HepG2 (cell line): ENCODE data around the gene TOX4. TPM values are rescaled to one million over a fixed set of nuclear protein-coding genes. Genes with fewer than 3 reads are reported as not detected.
A peak's percentile ranks its signal among the peaks of the same experiment; 100 is the strongest.

ENCODE experiments used
- ATAC-seq: fragments of 200-7000 bp; cut with Tn5 transposase; 3 replicates; pipeline ENCODE4 v1.9.1; 2020; ENCODE audit warnings: mild to moderate bottlenecking, moderate library complexity
- BruUV-seq: library from RNA; stranded (reverse); fragments of 400-500 nt; replicated peaks from 2 replicates; lab custom pipeline; 2021; lab: Mats Ljungman, UMichigan
- CTCF ChIA-PET: fragments of 300-600 bp; formaldehyde crosslinking; extraction: SDS; loops from one replicate; lab custom pipeline; 2021; ENCODE audit warnings: low total read pairs, inconsistent platforms, low intra/inter-chr PET ratio; lab: Yijun Ruan, JAX
- POLR2A ChIA-PET: fragments of 350-600 bp; sonication (Branson Sonifier 250); formaldehyde crosslinking; loops from one replicate; lab custom pipeline; 2020; ENCODE audit warnings: antibody characterized with exemption, inconsistent platforms; lab: Yijun Ruan, JAX
- DNase-seq: peaks from one replicate; pipeline ENCODE4 v3.0.0-alpha.2; 2015; ENCODE audit warnings: low spot score
- FAIRE-seq: peaks from 3 replicates; lab custom pipeline; 2011; peaks lifted over from hg19 to GRCh38; lab: Jason Lieb, UNC
- H2AFZ ChIP-seq: one replicate; pipeline ENCODE4 v1.6.1; 2011; ENCODE audit warnings: low read length, inconsistent platforms
- H3K27ac ChIP-seq: fragments of 300-600 bp; 3 replicates; pipeline ENCODE4 v1.8.0; 2011; ENCODE audit warnings: mixed run types, mild to moderate bottlenecking, mixed read lengths, low read length, inconsistent platforms; ENCODE audit not compliant: insufficient read depth; ENCODE audit errors: extremely low read length
- H3K27me3 ChIP-seq, 2 experiments: fragments of 200-600 bp in 1 of 2; 2 replicates in 1 of 2; 3 replicates in 1 of 2; pipeline versions ENCODE4 v1.6.0 to v1.8.0; 2011; ENCODE audit warnings: low read length in 2 of 2, mild to moderate bottlenecking in 2 of 2, moderate library complexity in 2 of 2, inconsistent platforms in 1 of 2; ENCODE audit not compliant: insufficient read depth in 2 of 2, control insufficient read depth in 1 of 2
- H3K36me3 ChIP-seq, 2 experiments: fragments of 200-600 bp in 1 of 2; replicated peaks in 1 of 2; 2 replicates in 1 of 2; 3 replicates in 1 of 2; pipeline versions ENCODE4 v1.5.1 to v1.8.0; 2011; ENCODE audit warnings: low read length in 2 of 2, inconsistent platforms in 1 of 2; ENCODE audit not compliant: insufficient read depth in 2 of 2, control insufficient read depth in 1 of 2
- H3K4me1 ChIP-seq: 2 replicates; pipeline ENCODE4 v1.5.1; 2012; ENCODE audit warnings: low read length, inconsistent platforms; ENCODE audit not compliant: insufficient read depth
- H3K4me2 ChIP-seq: 2 replicates; pipeline ENCODE4 v1.6.0; 2011; ENCODE audit warnings: low read depth, low read length, inconsistent platforms
- H3K4me3 ChIP-seq, 3 experiments: fragments of 200-600 bp in 1 of 3; sonication (generic), shearing (Covaris generic) in 1 of 3; replicated peaks in 1 of 3; 2 replicates each; pipeline ENCODE4 v1.5.1; 2011 to 2016; ENCODE audit warnings: low read length in 3 of 3, inconsistent platforms in 2 of 3, low read depth in 2 of 3, mild to moderate bottlenecking in 2 of 3, control low read depth in 1 of 3, mixed read lengths in 1 of 3; ENCODE audit not compliant: insufficient read depth in 1 of 3
- H3K79me2 ChIP-seq: one replicate; pipeline ENCODE4 v1.6.1; 2011; ENCODE audit warnings: low read length, inconsistent platforms; ENCODE audit not compliant: insufficient read depth
- H3K9ac ChIP-seq: 2 replicates; pipeline ENCODE4 v1.6.0; 2011; ENCODE audit warnings: mild to moderate bottlenecking, low read depth, low read length, inconsistent platforms; ENCODE audit not compliant: insufficient read depth
- H3K9me3 ChIP-seq: 2 replicates; pipeline ENCODE4 v1.5.1; 2012; ENCODE audit warnings: mild to moderate bottlenecking, low read length
- H4K20me1 ChIP-seq: 2 replicates; pipeline ENCODE4 v1.6.0; 2011; ENCODE audit warnings: inconsistent platforms, mild to moderate bottlenecking, low read length, moderate library complexity; ENCODE audit not compliant: insufficient read depth
- HIVEP1 ChIP-seq: sonication (generic); formaldehyde crosslinking; IDR thresholded peaks from 2 replicates; pipeline ENCODE4 v1.4.0; 2020; ENCODE audit warnings: mild to moderate bottlenecking, missing genetic modification reagents
- HOXA3 ChIP-seq: sonication (generic); formaldehyde crosslinking; IDR thresholded peaks from 2 replicates; pipeline ENCODE4 v1.5.0; 2020; ENCODE audit warnings: missing genetic modification reagents
- RNF2 ChIP-seq: fragments of 450-650 bp; conservative IDR thresholded peaks from 2 replicates; pipeline ENCODE4 v1.6.1; 2016; ENCODE audit warnings: low read depth
- SP140L ChIP-seq: sonication (generic); formaldehyde crosslinking; IDR thresholded peaks from 2 replicates; pipeline ENCODE4 v1.4.0; 2020; ENCODE audit warnings: missing genetic modification reagents, borderline replicate concordance
- TBX2 ChIP-seq: sonication (generic); formaldehyde crosslinking; IDR thresholded peaks from 2 replicates; pipeline ENCODE4 v1.5.0; 2020; ENCODE audit warnings: missing genetic modification reagents, mild to moderate bottlenecking, borderline replicate concordance
- ZNF556 ChIP-seq: sonication (generic); formaldehyde crosslinking; IDR thresholded peaks from 2 replicates; pipeline ENCODE4 v1.4.0; 2020; ENCODE audit warnings: mild to moderate bottlenecking, missing genetic modification reagents, borderline replicate concordance
- WGBS: methylation state at CpG from one replicate; pipeline ENCODE4 v1.1.6; 2017; ENCODE audit warnings: low lambda C conversion rate; 5-methylcytosine and 5-hydroxymethylcytosine counted together
- in situ Hi-C: cut with HindIII; loops from 2 replicates; pipeline ENCODE4 v1.10.0; 2017; ENCODE audit warnings: low pct_unique_long_range_greater_than_20kb; ENCODE audit not compliant: extremely low pct_ligation_motif_present
- intact Hi-C: fragments of 100-400 bp; cut with micrococcal nuclease; formaldehyde crosslinking; loops from one replicate; pipeline ENCODE4 v1.10.0; 2022; ENCODE audit not compliant: unreplicated experiment
- polyA plus RNA-seq, 8 experiments: library from polyadenylated mRNA; depleted of rRNA in 3 of 8; stranded (reverse) in 7 of 8; unstranded in 1 of 8; fragments of >200 nt; fragmentation: Illumina TruSeq in 4 of 8; extraction: Trizol in 4 of 8; gene quantifications; 2 replicates each; pipeline versions ENCODE4 v1.2.1 to v1.2.3, GENCODE V29; 2011 to 2016; ENCODE audit warnings: low read depth in 4 of 8, missing spikeins in 1 of 8, mixed read lengths in 1 of 8; ENCODE audit not compliant: insufficient read depth in 1 of 8
- total RNA-seq, 5 experiments: library from RNA; depleted of rRNA; stranded (reverse); fragments of >200 nt; fragmentation: Illumina TruSeq; extraction: Trizol; gene quantifications; 2 replicates each; pipeline ENCODE4 v1.2.3, GENCODE V29; 2016; ENCODE audit warnings: low read depth in 1 of 5
- TF ChIP-seq, protein P1 (sequence below): sonication (generic); formaldehyde crosslinking; IDR thresholded peaks from 2 replicates; pipeline ENCODE4 v1.4.0; 2020; ENCODE audit warnings: missing genetic modification reagents, low read depth, mild to moderate bottlenecking, borderline replicate concordance
- TF ChIP-seq, protein P2 (sequence below): sonication (generic); formaldehyde crosslinking; IDR thresholded peaks from 2 replicates; pipeline ENCODE4 v1.4.0; 2020; ENCODE audit warnings: low read depth, mild to moderate bottlenecking, missing genetic modification reagents
- TF ChIP-seq, protein P3 (sequence below): sonication (generic); formaldehyde crosslinking; IDR thresholded peaks from 2 replicates; pipeline ENCODE4 v1.4.0; 2020; ENCODE audit warnings: missing genetic modification reagents, borderline replicate concordance
- TF ChIP-seq, protein P4 (sequence below): sonication (generic); formaldehyde crosslinking; IDR thresholded peaks from 2 replicates; pipeline ENCODE4 v1.4.0; 2020; ENCODE audit warnings: mild to moderate bottlenecking, missing genetic modification reagents
- TF ChIP-seq, protein P5 (sequence below): sonication (generic); formaldehyde crosslinking; IDR thresholded peaks from 2 replicates; pipeline ENCODE4 v1.5.0; 2020; ENCODE audit warnings: mild to moderate bottlenecking, missing genetic modification reagents, moderate library complexity

Gene TOX4
- total and polyA plus RNA-seq, 2 of the 13 experiments (the other 11 are each of a cell fraction or from before 2014, with no cell fraction given) = 71.8 to 163 TPM

DNA sequence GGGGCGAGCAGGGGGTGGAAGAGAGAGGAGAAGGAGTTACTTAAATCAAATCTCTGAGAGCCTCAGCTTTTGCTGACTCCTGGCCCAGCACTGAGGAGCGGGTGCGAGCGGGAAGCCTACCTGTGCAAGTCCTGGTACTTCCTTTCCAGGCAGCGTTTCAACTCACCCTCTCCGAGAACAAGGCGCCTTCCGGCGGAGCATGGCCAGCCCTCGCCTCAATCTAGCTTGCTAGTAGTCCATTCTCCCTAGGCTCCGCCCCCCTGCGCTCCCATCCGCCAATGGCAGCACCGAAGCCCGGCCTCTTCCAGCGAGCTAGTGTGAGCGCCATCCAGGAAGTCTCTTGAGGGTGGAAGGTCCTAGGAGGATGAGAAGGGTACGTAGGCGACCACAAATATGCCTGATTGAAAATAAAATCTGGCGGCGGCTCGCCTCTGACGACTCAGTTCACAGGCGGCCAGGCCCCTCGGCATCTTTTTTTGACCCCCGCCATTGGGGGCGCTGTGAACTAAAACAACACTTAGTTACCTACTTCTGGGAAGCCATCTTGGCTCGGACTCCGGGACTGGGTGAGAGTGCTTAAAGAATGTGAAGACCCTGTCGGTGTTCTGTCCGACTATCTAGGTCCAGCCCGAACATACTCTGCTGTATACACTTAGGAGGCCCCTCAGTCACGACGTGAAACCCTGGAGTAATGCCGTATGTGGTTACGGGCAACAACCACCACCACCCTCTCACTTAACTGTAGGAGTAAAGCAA, 20.9 kb upstream of the TOX4 start, which contains the start of gene CHD8:
TSS of gene CHD8 (minus strand) at position 212 of the 756 bp plus-strand sequence. CDS start 24,480 bp downstream, outside the sequence.
- Histone ChIP-seq H3K4me3 (peak within 1 kb of the TSS; percentile 90 to 95 (median 93)), H3K79me2 (peaks cover 43% of the 10 kb centered on the region), H3K4me1 (peaks cover 38% of the 10 kb centered on the region), H2AFZ (peak within 1 kb of the TSS; percentile 93), H3K27ac (peak within 1 kb of the TSS; percentile 96), H4K20me1 (peaks cover 10% of the 10 kb centered on the region), H3K9ac (peak within 1 kb of the TSS; percentile 97), H3K4me2 (peak within 1 kb of the TSS; percentile 93), H3K36me3 (peaks cover 6 to 8% of the 10 kb centered on the region in 2 experiments), H3K9me3 (no peaks in the 10 kb centered on the region), H3K27me3 (no peaks in the 10 kb centered on the region; a peak in 1 of 5 replicates)
- ATAC-seq (peak; percentile 99), FAIRE-seq (peak; percentile 99), DNase-seq (peak; percentile 100)
- POLR2A ChIA-PET = interaction anchor here (0.6 to 4.7 kb wide), 27 partner anchors 9 to 1551 kb away, joined by 3 to 211 read pairs (median 4); partner anchors contain the start of genes APEX1, METTL3, RAB2B and SALL2
- in situ Hi-C loops (no loop called here), intact Hi-C loops (loop anchor here (1.0 to 5.0 kb wide), 5 partner anchors 19 to 101 kb away; partner anchors contain the start of genes METTL3 and RAB2B)
- under 1% methylated on average over 29 of the region's 36 CpGs for WGBS
- no TSS peak for BruUV-seq
- CTCF ChIA-PET = interaction anchor here (0.6 to 1.9 kb wide), 8 partner anchors 19 to 279 kb away, joined by 3 to 19 read pairs (median 3); partner anchors contain the start of genes RAB2B and TOX4
- TF ChIP-seq, protein P1, sequence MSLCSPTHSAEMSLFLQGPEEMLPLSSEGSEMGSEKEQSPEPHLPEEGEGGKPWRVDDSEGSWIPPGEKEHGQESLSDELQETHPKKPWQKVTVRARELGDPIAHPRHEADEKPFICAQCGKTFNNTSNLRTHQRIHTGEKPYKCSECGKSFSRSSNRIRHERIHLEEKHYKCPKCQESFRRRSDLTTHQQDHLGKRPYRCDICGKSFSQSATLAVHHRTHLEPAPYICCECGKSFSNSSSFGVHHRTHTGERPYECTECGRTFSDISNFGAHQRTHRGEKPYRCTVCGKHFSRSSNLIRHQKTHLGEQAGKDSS = peak; percentile 45; the same call in 1 of the 2 replicates
- TF ChIP-seq, protein P2, sequence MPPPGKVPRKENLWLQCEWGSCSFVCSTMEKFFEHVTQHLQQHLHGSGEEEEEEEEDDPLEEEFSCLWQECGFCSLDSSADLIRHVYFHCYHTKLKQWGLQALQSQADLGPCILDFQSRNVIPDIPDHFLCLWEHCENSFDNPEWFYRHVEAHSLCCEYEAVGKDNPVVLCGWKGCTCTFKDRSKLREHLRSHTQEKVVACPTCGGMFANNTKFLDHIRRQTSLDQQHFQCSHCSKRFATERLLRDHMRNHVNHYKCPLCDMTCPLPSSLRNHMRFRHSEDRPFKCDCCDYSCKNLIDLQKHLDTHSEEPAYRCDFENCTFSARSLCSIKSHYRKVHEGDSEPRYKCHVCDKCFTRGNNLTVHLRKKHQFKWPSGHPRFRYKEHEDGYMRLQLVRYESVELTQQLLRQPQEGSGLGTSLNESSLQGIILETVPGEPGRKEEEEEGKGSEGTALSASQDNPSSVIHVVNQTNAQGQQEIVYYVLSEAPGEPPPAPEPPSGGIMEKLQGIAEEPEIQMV (CRISPR knock-in tag) = no peak; the same call in 1 of the 2 replicates
- TF ChIP-seq HIVEP1 (peak; percentile 74), RNF2 (0 out of 2 replicates have a peak, but pooled peaks have one; percentile 11), SP140L (CRISPR knock-in tag) (no peak; the same call in 1 of the 2 replicates), HOXA3 (CRISPR knock-in tag) (peak; percentile 95), TBX2 (CRISPR knock-in tag) (peak; percentile 90), ZNF556 (CRISPR knock-in tag) (peak; percentile 74)
- TF ChIP-seq, protein P3, sequence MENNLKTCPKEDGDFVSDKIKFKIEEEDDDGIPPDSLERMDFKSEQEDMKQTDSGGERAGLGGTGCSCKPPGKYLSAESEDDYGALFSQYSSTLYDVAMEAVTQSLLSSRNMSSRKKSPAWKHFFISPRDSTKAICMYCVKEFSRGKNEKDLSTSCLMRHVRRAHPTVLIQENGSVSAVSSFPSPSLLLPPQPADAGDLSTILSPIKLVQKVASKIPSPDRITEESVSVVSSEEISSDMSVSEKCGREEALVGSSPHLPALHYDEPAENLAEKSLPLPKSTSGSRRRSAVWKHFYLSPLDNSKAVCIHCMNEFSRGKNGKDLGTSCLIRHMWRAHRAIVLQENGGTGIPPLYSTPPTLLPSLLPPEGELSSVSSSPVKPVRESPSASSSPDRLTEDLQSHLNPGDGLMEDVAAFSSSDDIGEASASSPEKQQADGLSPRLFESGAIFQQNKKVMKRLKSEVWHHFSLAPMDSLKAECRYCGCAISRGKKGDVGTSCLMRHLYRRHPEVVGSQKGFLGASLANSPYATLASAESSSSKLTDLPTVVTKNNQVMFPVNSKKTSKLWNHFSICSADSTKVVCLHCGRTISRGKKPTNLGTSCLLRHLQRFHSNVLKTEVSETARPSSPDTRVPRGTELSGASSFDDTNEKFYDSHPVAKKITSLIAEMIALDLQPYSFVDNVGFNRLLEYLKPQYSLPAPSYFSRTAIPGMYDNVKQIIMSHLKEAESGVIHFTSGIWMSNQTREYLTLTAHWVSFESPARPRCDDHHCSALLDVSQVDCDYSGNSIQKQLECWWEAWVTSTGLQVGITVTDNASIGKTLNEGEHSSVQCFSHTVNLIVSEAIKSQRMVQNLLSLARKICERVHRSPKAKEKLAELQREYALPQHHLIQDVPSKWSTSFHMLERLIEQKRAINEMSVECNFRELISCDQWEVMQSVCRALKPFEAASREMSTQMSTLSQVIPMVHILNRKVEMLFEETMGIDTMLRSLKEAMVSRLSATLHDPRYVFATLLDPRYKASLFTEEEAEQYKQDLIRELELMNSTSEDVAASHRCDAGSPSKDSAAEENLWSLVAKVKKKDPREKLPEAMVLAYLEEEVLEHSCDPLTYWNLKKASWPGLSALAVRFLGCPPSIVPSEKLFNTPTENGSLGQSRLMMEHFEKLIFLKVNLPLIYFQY (CRISPR knock-in tag) = no peak
- TF ChIP-seq, protein P4, sequence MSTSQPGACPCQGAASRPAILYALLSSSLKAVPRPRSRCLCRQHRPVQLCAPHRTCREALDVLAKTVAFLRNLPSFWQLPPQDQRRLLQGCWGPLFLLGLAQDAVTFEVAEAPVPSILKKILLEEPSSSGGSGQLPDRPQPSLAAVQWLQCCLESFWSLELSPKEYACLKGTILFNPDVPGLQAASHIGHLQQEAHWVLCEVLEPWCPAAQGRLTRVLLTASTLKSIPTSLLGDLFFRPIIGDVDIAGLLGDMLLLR = peak; percentile 73; the same call in 1 of the 2 replicates
- TF ChIP-seq, protein P5, sequence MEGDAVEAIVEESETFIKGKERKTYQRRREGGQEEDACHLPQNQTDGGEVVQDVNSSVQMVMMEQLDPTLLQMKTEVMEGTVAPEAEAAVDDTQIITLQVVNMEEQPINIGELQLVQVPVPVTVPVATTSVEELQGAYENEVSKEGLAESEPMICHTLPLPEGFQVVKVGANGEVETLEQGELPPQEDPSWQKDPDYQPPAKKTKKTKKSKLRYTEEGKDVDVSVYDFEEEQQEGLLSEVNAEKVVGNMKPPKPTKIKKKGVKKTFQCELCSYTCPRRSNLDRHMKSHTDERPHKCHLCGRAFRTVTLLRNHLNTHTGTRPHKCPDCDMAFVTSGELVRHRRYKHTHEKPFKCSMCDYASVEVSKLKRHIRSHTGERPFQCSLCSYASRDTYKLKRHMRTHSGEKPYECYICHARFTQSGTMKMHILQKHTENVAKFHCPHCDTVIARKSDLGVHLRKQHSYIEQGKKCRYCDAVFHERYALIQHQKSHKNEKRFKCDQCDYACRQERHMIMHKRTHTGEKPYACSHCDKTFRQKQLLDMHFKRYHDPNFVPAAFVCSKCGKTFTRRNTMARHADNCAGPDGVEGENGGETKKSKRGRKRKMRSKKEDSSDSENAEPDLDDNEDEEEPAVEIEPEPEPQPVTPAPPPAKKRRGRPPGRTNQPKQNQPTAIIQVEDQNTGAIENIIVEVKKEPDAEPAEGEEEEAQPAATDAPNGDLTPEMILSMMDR = peak; percentile 96
